HepG2 (cell line): ENCODE data around the gene NOTUM. TPM values are rescaled to one million over a fixed set of nuclear protein-coding genes. Genes with fewer than 3 reads are reported as not detected.

Experiments
- CAMTA2 ChIP-seq: sonication (generic); formaldehyde crosslinking; IDR thresholded peaks from 2 replicates; pipeline ENCODE4 v1.4.0; 2020; ENCODE audit warnings: mild to moderate bottlenecking, missing genetic modification reagents, borderline replicate concordance
- DR1 ChIP-seq: sonication (generic); formaldehyde crosslinking; IDR thresholded peaks from 2 replicates; pipeline ENCODE4 v1.8.0; 2021; ENCODE audit warnings: mild to moderate bottlenecking, missing genetic modification reagents, inconsistent platforms
- HNF1A ChIP-seq, 2 experiments: sonication (generic) in 1 of 2; formaldehyde crosslinking in 1 of 2; IDR thresholded peaks; 2 replicates each; pipeline versions ENCODE4 v1.4.0 to v1.6.1; 2016 to 2020; ENCODE audit warnings: borderline replicate concordance in 1 of 2, low read depth in 1 of 2, mild to moderate bottlenecking in 1 of 2, missing genetic modification reagents in 1 of 2
- JUN ChIP-seq: sonication (generic); formaldehyde crosslinking; IDR thresholded peaks from 2 replicates; pipeline ENCODE4 v1.4.0; 2020; ENCODE audit warnings: mild to moderate bottlenecking, missing genetic modification reagents
- MATR3 ChIP-seq: sonication (generic); formaldehyde crosslinking; IDR thresholded peaks from 2 replicates; pipeline ENCODE4 v1.4.0; 2020; ENCODE audit warnings: missing genetic modification reagents
- NFE2L2 ChIP-seq: fragments of 150-350 bp; IDR thresholded peaks from 2 replicates; pipeline ENCODE4 v1.6.1; 2014; ENCODE audit warnings: low read length
- PRMT3 ChIP-seq: sonication (generic); formaldehyde crosslinking; IDR thresholded peaks from 2 replicates; pipeline ENCODE4 v1.8.1; 2022; ENCODE audit warnings: low read depth, mild to moderate bottlenecking, moderate library complexity, missing genetic modification reagents, borderline replicate concordance
- RBFOX2 ChIP-seq: fragments of 200-400 bp; formaldehyde crosslinking; IDR thresholded peaks from 2 replicates; pipeline ENCODE4 v1.6.1; 2017; ENCODE audit warnings: low read depth, mild to moderate bottlenecking, low read length
- RERE ChIP-seq: IDR thresholded peaks from 2 replicates; pipeline ENCODE4 v1.6.1; 2016; ENCODE audit warnings: low read depth, missing genetic modification reagents, missing compliant biosample characterization
- ZBTB42 ChIP-seq: sonication (generic); formaldehyde crosslinking; IDR thresholded peaks from 2 replicates; pipeline ENCODE4 v1.5.0; 2020; ENCODE audit warnings: mild to moderate bottlenecking, missing genetic modification reagents
- ZFP62 ChIP-seq: sonication (generic); formaldehyde crosslinking; IDR thresholded peaks from 2 replicates; pipeline ENCODE4 v1.4.0; 2020; ENCODE audit warnings: missing genetic modification reagents
- ZNF263 ChIP-seq: sonication (generic); formaldehyde crosslinking; IDR thresholded peaks from 2 replicates; pipeline ENCODE4 v1.4.0; 2020; ENCODE audit warnings: missing genetic modification reagents
- ZNF562 ChIP-seq: sonication (generic); formaldehyde crosslinking; IDR thresholded peaks from 2 replicates; pipeline ENCODE4 v1.8.0; 2022; ENCODE audit warnings: missing genetic modification reagents, borderline replicate concordance
- ZNF781 ChIP-seq: sonication (generic); formaldehyde crosslinking; IDR thresholded peaks from 2 replicates; pipeline ENCODE4 v1.5.1; 2020; ENCODE audit warnings: borderline replicate concordance, mild to moderate bottlenecking, missing genetic modification reagents; ENCODE audit errors: not compliant biosample characterization
- polyA plus RNA-seq, 8 experiments: library from polyadenylated mRNA; depleted of rRNA in 3 of 8; stranded (reverse) in 7 of 8; unstranded in 1 of 8; fragments of >200 nt; fragmentation: Illumina TruSeq in 4 of 8; extraction: Trizol in 4 of 8; gene quantifications; 2 replicates each; pipeline versions ENCODE4 v1.2.1 to v1.2.3, GENCODE V29; 2011 to 2016; ENCODE audit warnings: low read depth in 4 of 8, missing spikeins in 1 of 8, mixed read lengths in 1 of 8; ENCODE audit not compliant: insufficient read depth in 1 of 8
- total RNA-seq, 5 experiments: library from RNA; depleted of rRNA; stranded (reverse); fragments of >200 nt; fragmentation: Illumina TruSeq; extraction: Trizol; gene quantifications; 2 replicates each; pipeline ENCODE4 v1.2.3, GENCODE V29; 2016; ENCODE audit warnings: low read depth in 1 of 5
- TF ChIP-seq, protein P1 (sequence below): sonication (generic); formaldehyde crosslinking; IDR thresholded peaks from 2 replicates; pipeline ENCODE4 v1.8.0; 2022; ENCODE audit warnings: mild to moderate bottlenecking, missing genetic modification reagents, moderate library complexity

NOTUM gene
- total and polyA plus RNA-seq, 2 of the 13 experiments (the other 11 are each of a cell fraction or from before 2014, with no cell fraction given), result 150 to 160 TPM

GRCh38 chr17:81967533-81968395, 6.8 kb upstream of the NOTUM start (continued):
- TF ChIP-seq HNF1A (IDR thresholded peaks at IDR 0.05; ENCODE audit: low read depth) (peak; percentile 61), HNF1A (CRISPR knock-in tag; IDR thresholded peaks at IDR 0.05; ENCODE audit: borderline replicate concordance) (peak; percentile 89), ZNF562 (no peak), JUN (CRISPR knock-in tag) (peak; percentile 77; the same call in 1 of the 2 replicates), RBFOX2 (peak; percentile 90), ZNF781 (peak; percentile 86), DR1 (CRISPR knock-in tag) (peak; percentile 83), MATR3 (no peak), RERE (no peak; the same call in none of the 2 replicates), NFE2L2 (no peak), ZFP62 (CRISPR knock-in tag) (no peak; the same call in 1 of the 2 replicates), CAMTA2 (no peak; the same call in 1 of the 2 replicates), ZBTB42 (CRISPR knock-in tag) (peak; percentile 27; the same call in 1 of the 2 replicates), ZNF263 (CRISPR knock-in tag) (peak; percentile 72; the same call in 1 of the 2 replicates), PRMT3 (CRISPR knock-in tag) (0 out of 2 replicates have a peak, but pooled peaks have one; percentile 49)
- TF ChIP-seq, protein P1, sequence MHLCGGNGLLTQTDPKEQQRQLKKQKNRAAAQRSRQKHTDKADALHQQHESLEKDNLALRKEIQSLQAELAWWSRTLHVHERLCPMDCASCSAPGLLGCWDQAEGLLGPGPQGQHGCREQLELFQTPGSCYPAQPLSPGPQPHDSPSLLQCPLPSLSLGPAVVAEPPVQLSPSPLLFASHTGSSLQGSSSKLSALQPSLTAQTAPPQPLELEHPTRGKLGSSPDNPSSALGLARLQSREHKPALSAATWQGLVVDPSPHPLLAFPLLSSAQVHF (CRISPR knock-in tag), result 0 out of 2 replicates have a peak, but pooled peaks have one; percentile 60
